MM.1S (cell line): ENCODE results near the gene ZNF653.

Experiments used
- DNase-seq: peaks from one replicate; pipeline ENCODE4 v3.0.0-alpha.2; 2015
- H2AFZ ChIP-seq: fragments of 300-600 bp; sonication (generic); 2 replicates; pipeline ENCODE4 v1.6.0; 2016; ENCODE audit warnings: antibody characterized with exemption, low read length
- H3F3A ChIP-seq: fragments of 300-600 bp; sonication (generic); 2 replicates; pipeline ENCODE4 v1.6.1; 2016; ENCODE audit warnings: mild to moderate bottlenecking, antibody characterized with exemption, low read length, moderate library complexity, mixed read lengths; ENCODE audit not compliant: insufficient read depth
- H3K27ac ChIP-seq: fragments of 300-600 bp; sonication (generic); 2 replicates; pipeline ENCODE4 v1.5.1; 2016; ENCODE audit warnings: mild to moderate bottlenecking, low read length
- H3K27me3 ChIP-seq: fragments of 300-600 bp; sonication (generic); replicated peaks from 2 replicates; pipeline ENCODE4 v1.6.0; 2016; ENCODE audit warnings: low read length; ENCODE audit not compliant: insufficient read depth
- H3K36me3 ChIP-seq: fragments of 300-600 bp; sonication (generic); replicated peaks from 2 replicates; pipeline ENCODE4 v1.6.1; 2016; ENCODE audit warnings: mild to moderate bottlenecking, low read length, mixed read lengths; ENCODE audit not compliant: insufficient read depth
- H3K4me1 ChIP-seq: fragments of 300-600 bp; sonication (generic); 2 replicates; pipeline ENCODE4 v1.6.1; 2016; ENCODE audit warnings: low read length, mixed read lengths
- H3K4me2 ChIP-seq: fragments of 300-600 bp; sonication (generic); 2 replicates; pipeline ENCODE4 v1.6.0; 2016; ENCODE audit warnings: low read depth, low read length
- H3K4me3 ChIP-seq: fragments of 300-600 bp; sonication (generic); 2 replicates; pipeline ENCODE4 v1.5.1; 2016; ENCODE audit warnings: low read length, mixed read lengths
- H3K79me2 ChIP-seq: fragments of 300-600 bp; sonication (generic); 2 replicates; pipeline ENCODE4 v1.6.1; 2016; ENCODE audit warnings: mixed run types, low read length, mixed read lengths
- H3K9ac ChIP-seq: fragments of 300-600 bp; sonication (generic); 2 replicates; pipeline ENCODE4 v1.6.1; 2016; ENCODE audit warnings: low read length, mixed read lengths
- H3K9me2 ChIP-seq: fragments of 300-600 bp; sonication (generic); replicated peaks from 2 replicates; pipeline ENCODE4 v1.6.1; 2016; ENCODE audit warnings: mild to moderate bottlenecking, low read length, mixed read lengths; ENCODE audit not compliant: insufficient read depth
- H3K9me3 ChIP-seq: fragments of 300-600 bp; sonication (generic); replicated peaks from 2 replicates; pipeline ENCODE4 v1.6.1; 2016; ENCODE audit warnings: mild to moderate bottlenecking, low read length, mixed read lengths; ENCODE audit not compliant: insufficient read depth
- H4K20me1 ChIP-seq: fragments of 300-600 bp; sonication (generic); 2 replicates; pipeline ENCODE4 v1.6.1; 2016; ENCODE audit warnings: mild to moderate bottlenecking, low read length, moderate library complexity, mixed read lengths; ENCODE audit not compliant: insufficient read depth
- CTCF ChIP-seq: fragments of 300-600 bp; sonication (generic); IDR thresholded peaks from 2 replicates; pipeline ENCODE4 v1.5.1; 2016; ENCODE audit warnings: antibody characterized with exemption, low read length, mixed read lengths
- EZH2 ChIP-seq: fragments of 300-600 bp; sonication (generic); optimal IDR thresholded peaks from 2 replicates; pipeline ENCODE3; 2017; ENCODE audit warnings: low read depth, mild to moderate bottlenecking, antibody characterized with exemption, low read length, mixed read lengths
- EZH2phosphoT487 ChIP-seq: fragments of 300-600 bp; sonication (generic); IDR thresholded peaks from 2 replicates; pipeline ENCODE4 v1.6.1; 2018; ENCODE audit warnings: antibody characterized with exemption, low read length

ZNF653 gene

GRCh38 chr19:11513946-11514345 lies 8.3 kb upstream of the ZNF653 start:
- H3K79me2 ChIP-seq, result no peaks in the 10 kb centered on the region
- H4K20me1 ChIP-seq, result no peaks in the 10 kb centered on the region
- no peak overlapping the region for H3K27ac ChIP-seq
- H2AFZ ChIP-seq, result no peak overlapping the region
- H3K27me3 ChIP-seq, result no peaks in the 10 kb centered on the region
- no peaks in the 10 kb centered on the region for H3K9me2 ChIP-seq
- H3K36me3 ChIP-seq, result no peaks in the 10 kb centered on the region
- H3K9me3 ChIP-seq, result no peaks in the 10 kb centered on the region
- H3F3A ChIP-seq, result no peaks in the 10 kb centered on the region
- H3K9ac ChIP-seq, result no peak overlapping the region
- no peaks in the 10 kb centered on the region for H3K4me1 ChIP-seq
- no peak overlapping the region for H3K4me3 ChIP-seq
- no peak for DNase-seq
- no peak overlapping the region for H3K4me2 ChIP-seq
- TF ChIP-seq CTCF (no peak), EZH2 (no peak), EZH2phosphoT487 (no peak)

GRCh38 chr19:11510444-11510843 lies 4.8 kb upstream of the ZNF653 start:
- H3K9ac ChIP-seq, result no peak overlapping the region
- H2AFZ ChIP-seq, result no peak overlapping the region
- no peaks in the 10 kb centered on the region for H3K4me1 ChIP-seq
- H4K20me1 ChIP-seq, result no peaks in the 10 kb centered on the region
- no peaks in the 10 kb centered on the region for H3K9me3 ChIP-seq
- TF ChIP-seq EZH2 (no peak), EZH2phosphoT487 (no peak), CTCF (no peak)
- no peak for DNase-seq
- no peaks in the 10 kb centered on the region for H3K9me2 ChIP-seq
- no peaks in the 10 kb centered on the region for H3K27me3 ChIP-seq
- H3K27ac ChIP-seq, result no peak overlapping the region
- H3K4me2 ChIP-seq, result no peak overlapping the region
- H3F3A ChIP-seq, result no peaks in the 10 kb centered on the region
- H3K4me3 ChIP-seq, result no peak overlapping the region
- H3K79me2 ChIP-seq, result no peaks in the 10 kb centered on the region
- no peaks in the 10 kb centered on the region for H3K36me3 ChIP-seq

- Histone ChIP-seq H2AFZ (no peak overlapping the region), H3F3A (0 out of 2 replicates have a peak, but pooled peaks cover 5% of the 10 kb centered on the region), H3K79me2 (peaks cover 14% of the 10 kb centered on the region), H3K4me3 (no peak overlapping the region), H3K36me3 (no peaks in the 10 kb centered on the region), H4K20me1 (no peaks in the 10 kb centered on the region), H3K27me3 (no peaks in the 10 kb centered on the region), H3K9me3 (no peaks in the 10 kb centered on the region), H3K4me2 (no peak overlapping the region), H3K9me2 (no peaks in the 10 kb centered on the region), H3K4me1 (no peaks in the 10 kb centered on the region), H3K9ac (no peak overlapping the region), H3K27ac (no peak overlapping the region)
- no peak for DNase-seq
- TF ChIP-seq EZH2phosphoT487, result no peak
- no peak for TF ChIP-seq CTCF
- TF ChIP-seq EZH2, result no peak
These were observed 1.9 kb upstream of the ZNF653 start for GRCh38 chr19:11507370-11508078.
